ENCODE data around the gene AUNIP.
A peak's percentile ranks its signal among the peaks of the same experiment; 100 is the strongest.

The AUNIP gene

DNA sequence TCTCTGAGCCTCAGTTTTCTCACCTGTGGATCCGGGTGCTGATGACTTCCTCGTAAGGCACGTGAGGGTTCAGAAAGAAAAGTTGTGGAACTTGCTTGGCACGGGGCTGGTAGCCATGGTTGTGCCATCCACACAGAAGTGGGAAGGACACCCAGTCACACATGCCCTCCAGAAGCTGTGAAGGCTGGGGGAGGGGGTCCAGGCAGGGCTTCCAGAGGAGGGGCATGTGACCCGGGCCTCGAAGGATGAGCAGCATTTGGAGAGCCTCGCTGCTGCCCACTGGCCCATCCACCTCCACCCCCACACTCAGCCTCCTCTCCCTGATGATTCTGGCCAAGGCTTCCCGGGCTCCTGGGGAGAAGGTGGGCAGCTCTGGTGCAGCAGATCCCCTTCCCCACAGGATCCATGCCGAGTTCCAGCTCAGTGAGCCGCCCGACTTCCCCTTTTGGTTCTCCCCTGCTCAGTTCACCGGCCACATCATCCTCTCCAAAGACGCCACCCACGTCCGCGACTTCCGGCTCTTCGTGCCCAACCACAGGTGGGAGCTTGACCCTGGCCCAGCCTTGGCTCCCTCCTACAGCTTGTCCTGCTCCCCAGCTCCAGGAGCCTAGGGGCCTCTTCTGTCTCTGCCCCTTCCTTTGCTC is 49.9 kb downstream of the AUNIP start:
- DNase-seq (ENCODE audit: low spot score): no peak

DNA sequence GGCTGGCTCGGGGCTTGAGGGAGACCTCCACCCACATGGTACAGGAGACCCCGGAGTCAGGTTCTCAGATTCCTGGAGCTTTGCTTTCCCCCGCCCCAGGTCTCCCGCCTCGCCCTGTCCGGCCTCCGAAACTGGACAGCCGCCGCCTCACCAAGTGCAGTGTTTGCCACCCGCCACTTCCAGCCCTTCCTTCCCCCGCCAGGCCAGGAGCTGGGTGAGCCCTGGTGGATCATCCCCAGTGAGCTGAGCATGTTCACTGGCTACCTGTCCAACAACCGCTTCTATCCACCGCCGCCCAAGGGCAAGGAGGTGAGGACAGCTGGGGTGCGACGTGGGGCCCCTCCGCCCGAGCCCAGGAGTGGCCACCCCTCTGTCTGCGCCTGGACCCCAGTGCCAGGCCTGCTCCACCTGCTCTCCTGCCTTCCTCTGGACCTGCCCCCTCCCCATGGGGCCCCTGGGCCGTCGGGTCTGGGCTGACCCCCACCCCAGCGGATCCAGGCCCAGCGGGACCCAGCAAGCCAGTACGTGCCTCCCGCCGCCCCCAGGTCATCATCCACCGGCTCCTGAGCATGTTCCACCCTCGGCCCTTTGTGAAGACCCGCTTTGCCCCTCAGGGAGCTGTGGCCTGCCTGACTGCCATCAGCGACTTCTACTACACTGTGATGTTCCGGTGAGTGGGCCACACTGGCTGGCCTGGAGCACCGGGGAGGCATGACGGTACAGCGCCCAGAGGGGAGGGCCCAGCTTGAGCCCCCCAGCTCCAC is 50.6 kb downstream of the AUNIP start:
- DNase-seq (ENCODE audit: low spot score): no peak

DNA sequence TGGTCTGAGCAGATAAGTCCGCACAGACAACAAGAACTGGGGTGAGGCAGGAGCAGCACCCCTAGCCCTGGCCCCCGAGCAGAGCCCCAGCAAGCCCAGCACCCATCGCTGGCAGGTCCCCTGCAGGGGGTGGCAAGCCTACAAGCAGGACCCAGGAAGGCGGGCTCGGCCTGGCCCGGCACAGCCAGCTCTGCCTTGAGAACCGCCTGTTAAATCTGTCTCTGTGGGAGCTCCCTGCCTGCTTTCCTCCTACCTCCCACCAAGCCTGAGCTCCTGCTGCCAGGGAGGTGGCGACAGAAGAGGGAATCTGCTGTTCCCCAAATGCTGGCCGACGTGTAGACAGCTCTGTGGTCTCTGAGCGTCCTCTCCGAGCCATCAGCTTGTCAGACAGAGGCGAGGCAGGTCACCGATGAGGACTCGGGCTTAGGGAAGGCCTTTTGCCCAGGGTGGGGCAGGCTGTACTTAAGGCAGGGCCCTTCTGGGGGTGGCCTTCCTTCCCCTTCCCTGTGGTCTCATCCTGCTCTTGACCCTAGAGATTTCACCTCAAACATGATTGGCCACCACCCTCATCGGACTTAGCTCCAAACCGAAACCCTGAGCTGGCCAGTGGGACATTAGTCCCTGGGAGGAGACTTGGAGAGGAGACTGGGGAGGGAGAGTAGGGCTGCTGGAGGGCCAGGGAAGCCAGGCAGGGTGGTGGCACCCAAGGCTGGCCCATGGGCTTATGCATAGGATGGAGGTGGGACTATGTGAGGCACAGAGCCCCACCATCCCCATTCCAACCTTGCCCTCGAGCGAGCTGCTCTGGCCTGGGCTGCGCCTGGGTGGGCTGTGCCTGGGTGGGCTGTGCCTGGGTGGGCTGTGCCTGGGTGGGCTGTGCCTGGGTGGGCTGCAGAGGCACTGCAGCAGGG is 51.5 kb downstream of the AUNIP start:
- no peak for DNase-seq (ENCODE audit: low spot score)

- no peak for DNase-seq (ENCODE audit: low spot score)
Observed at GRCh38 chr1:25806418-25806817, 52.8 kb downstream of the AUNIP start.

GRCh38 chr1:25805863-25806225 is 53.4 kb downstream of the AUNIP start:
- peak; percentile 74 for DNase-seq (ENCODE audit: low spot score)

DNA sequence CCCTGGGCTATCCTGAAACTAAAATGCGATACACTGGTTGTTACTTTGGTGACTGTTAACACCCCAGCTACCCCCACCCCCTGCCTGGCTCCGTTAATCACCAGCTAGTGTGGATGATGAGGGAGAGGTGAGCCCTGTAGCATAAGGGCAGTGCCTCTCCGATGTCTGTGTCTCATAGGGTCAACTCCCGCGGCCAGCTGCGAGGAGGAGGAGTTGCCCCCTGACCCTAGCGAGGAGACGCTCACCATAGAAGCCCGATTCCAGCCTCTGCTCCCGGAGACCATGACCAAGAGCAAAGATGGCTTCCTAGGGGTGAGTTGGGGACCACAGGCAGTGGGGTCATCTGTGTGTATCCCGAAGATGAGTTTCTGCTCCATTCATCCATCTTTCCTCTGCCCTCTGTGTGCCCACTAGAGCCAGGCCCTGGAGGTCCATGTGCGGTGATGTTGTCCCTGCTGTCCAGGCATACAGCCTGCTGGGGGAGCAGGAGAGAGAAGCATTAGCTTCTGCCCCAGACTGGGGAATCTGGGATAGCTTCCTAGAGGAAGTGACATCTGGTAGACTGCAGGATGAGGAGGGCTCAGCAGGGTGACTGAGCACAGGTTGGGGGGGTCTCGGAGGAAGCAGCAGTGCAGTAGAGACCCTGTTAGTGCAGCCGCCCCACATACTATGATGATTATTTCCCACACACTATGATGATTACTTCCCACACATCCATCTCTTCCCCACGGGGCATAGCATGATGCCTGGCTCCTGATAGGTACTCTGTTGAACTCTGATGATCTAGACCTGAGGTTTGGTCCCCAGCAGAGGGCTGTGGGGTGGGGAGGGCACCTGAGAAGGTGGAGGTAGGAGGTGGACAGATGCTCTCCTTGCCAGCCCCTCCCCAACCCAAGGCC is 54.0 kb downstream of the AUNIP start:
- no peak for DNase-seq (ENCODE audit: low spot score)

GRCh38 chr1:25804244-25804963 is 54.9 kb downstream of the AUNIP start:
- no peak for DNase-seq (ENCODE audit: low spot score)

- DNase-seq (ENCODE audit: low spot score): no peak
Observed at GRCh38 chr1:25803368-25803767, 55.9 kb downstream of the AUNIP start.

GRCh38 chr1:25802915-25803314 is 56.3 kb downstream of the AUNIP start:
- peak; percentile 50 for DNase-seq (ENCODE audit: low spot score)

DNA sequence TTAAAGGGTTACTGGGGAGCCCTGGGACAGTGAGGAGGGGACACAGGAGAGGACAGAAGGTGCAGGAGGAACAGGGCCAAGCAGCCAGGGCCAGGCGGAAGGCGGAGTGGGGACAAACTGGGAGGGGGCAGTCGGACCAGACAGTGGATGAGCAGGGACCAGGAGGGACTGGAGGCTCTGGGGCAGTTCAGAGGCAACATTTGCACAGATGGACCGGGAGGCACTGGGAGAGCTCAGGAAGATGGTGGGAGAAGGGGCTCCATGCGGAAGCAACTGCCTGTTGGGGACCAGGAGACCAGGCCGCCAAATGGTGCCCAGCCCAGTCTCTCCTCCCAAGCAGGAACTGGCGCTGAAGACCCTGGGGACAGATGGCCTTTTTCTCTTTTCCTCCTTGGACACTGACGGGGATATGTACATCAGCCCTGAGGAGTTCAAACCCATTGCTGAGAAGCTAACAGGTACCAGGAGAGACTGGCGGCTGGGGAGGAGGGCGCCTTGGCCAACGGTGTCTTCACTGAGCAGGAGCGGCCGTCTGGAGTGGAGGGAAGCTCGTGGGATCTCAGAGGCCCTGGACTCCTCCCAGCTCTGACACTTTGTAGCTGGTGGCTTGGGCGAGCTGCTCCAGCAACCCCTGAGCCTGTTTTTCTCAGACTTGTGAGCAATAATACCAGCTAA is 58.4 kb downstream of the AUNIP start:
- DNase-seq (ENCODE audit: low spot score): peak; percentile 59

DNA sequence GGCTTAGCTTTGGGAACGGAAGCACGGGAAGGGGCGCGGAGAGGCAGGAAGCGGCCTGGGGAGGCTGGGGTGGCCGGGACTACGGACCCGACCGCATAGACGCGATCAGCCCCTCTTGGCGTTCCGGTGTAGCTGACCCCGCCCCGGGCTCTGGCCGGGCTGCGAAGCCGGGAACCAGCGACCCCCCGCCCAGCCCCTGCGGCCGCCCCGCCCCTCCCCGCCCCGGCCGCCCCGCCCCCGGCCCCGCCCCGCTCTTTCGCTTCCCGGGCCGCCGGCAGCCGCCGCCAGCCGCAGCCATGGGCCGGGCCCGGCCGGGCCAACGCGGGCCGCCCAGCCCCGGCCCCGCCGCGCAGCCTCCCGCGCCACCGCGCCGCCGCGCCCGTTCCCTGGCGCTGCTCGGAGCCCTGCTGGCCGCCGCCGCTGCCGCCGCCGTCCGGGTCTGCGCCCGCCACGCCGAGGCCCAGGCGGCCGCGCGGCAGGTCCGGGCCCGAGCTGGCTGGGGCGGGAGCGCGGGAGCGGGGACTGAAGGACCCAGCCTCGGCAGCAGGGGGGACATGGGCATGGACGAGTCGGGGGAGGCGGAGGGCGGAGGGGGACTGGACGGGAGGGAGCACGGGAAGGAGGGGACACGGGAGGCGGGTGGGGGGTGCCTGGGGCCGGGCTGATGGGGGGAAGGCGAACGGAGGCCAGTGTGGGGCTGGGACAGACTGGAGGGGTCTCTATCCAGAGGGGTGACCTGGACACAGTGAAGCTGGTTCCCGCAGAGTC is 59.1 kb downstream of the AUNIP start, which contains the start of gene SELENON:
Gene SELENON, plus strand, starts transcription at position 259 of the 768 bp plus-strand sequence. Its CDS starts 38 bp downstream, at position 297.
- no peak for DNase-seq (ENCODE audit: low spot score)

GRCh38 chr1:25799352-25799934 is 59.8 kb downstream of the AUNIP start:
- no peak for DNase-seq (ENCODE audit: low spot score)

DNA sequence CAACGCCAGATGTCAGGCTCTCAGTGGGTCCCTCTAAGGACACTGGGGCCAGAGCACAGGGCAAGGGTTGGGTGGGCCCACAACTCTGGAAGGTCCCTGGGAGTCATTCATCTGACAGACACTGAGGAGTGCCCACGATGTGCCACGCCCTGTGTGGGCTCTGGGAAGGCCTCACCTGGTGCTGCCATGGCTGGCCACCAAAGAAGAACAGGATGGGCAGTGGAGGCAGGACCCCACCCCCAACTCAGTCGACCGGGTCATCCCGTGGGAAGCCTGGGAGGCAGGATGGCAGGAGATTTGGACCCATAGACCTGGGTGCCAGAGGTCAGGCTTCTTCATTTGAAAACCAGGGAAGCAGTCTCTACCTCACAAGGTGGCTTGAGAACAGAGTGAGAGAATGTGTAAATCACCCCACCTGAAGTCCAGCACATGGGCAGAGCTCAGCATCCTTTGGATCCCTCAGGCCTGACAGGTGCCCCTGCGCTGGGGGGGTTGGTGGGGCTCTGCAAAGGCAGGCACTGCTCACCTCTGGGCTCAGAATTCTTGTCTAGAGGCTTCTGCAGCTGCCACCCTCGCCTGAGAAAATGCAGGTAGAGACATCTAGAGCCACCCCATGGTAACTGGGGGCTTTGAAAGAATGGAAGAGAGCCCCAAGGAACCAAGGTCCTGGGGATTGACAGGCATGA is 60.4 kb downstream of the AUNIP start:
- no peak for DNase-seq (ENCODE audit: low spot score)

- peak; percentile 47 for DNase-seq (ENCODE audit: low spot score)
Observed at GRCh38 chr1:25797939-25798338, 61.3 kb downstream of the AUNIP start.

DNA sequence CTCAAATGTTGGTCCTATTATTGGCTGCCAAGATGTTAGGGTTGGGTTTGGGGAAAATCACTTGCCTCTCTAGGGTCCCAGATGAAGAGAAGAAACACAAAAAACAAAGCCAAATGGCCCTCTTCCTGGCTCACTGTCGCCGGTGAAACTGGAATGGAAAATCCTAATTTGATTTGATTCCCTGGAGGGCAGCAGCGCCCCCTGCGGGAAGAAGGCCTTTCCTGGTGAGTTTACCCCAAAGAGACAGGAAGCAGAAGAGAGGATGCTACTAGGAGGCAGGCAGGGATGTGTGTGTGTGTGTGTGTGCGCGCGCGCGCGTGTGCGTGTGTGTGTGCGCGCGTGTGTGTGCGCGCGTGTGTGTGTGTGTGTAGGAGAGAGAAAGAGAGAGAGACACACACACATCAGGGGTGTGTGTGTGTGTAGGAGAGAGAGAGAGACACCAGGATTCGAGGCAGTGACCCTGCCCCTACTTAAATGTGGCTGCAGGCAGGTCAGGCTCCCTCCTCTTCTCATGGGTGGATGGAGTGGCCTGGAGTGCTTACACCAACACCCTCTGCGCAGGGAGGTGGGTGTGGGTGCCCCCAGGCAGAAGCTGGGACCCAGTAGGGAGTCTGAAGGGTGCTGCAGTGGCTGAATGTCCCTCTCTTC is 62.3 kb downstream of the AUNIP start:
- DNase-seq (ENCODE audit: low spot score): peak; percentile 83

GRCh38 chr1:25795946-25796810 is 63.1 kb downstream of the AUNIP start:
- DNase-seq (ENCODE audit: low spot score): no peak

DNA sequence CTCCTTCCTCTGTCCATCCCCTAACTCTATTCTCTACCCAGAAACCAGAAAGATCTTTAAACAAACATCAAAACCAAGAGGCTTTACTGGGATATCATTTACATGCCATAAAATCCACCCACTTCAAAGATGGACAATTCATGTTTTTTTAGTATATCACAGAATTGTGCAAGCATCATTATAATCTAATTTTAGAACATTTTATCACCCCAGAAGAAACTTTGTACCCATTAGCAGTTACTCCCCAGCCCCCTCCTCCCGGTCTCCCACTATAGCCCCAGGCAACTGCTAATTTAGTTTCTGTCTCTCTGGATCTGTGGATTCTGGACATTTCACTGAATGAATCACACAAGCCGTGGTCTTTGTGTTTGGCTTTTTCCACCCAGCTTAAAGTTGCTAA is 64.0 kb downstream of the AUNIP start:
- DNase-seq (ENCODE audit: low spot score): no peak
